MM.1S (cell line): ENCODE measurements around the gene COPS2.

Source experiments
- CTCF ChIP-seq: fragments of 300-600 bp; sonication (generic); IDR thresholded peaks from 2 replicates; pipeline ENCODE4 v1.5.1; 2016; ENCODE audit warnings: antibody characterized with exemption, low read length, mixed read lengths
- EZH2 ChIP-seq: fragments of 300-600 bp; sonication (generic); optimal IDR thresholded peaks from 2 replicates; pipeline ENCODE3; 2017; ENCODE audit warnings: low read depth, mild to moderate bottlenecking, antibody characterized with exemption, low read length, mixed read lengths
- EZH2phosphoT487 ChIP-seq: fragments of 300-600 bp; sonication (generic); IDR thresholded peaks from 2 replicates; pipeline ENCODE4 v1.6.1; 2018; ENCODE audit warnings: antibody characterized with exemption, low read length

- TF ChIP-seq CTCF (no peak), EZH2phosphoT487 (no peak), EZH2 (no peak)
Measured at GRCh38 chr15:49190586-49190985, 35.2 kb upstream of the COPS2 start.
